Measurements from ENCODE around the gene TMEM47. TPM values are rescaled to one million over a fixed set of nuclear protein-coding genes. Genes with fewer than 3 reads are reported as not detected.

The TMEM47 gene
- total and polyA plus RNA-seq, 2 of the 4 experiments (the other 2 are of a cell fraction) = 51.5 to 105 TPM

- Histone ChIP-seq H3K27me3 (ENCODE audit: control insufficient read depth, insufficient read depth, low read length) (no peaks in the 10 kb centered on the region), H3K9me1 (ENCODE audit: insufficient read depth, low read length) (no peaks in the 10 kb centered on the region), H3K4me3 (ENCODE audit: insufficient read depth, low read depth, low read length) (no peak overlapping the region), H3K4me2 (ENCODE audit: low read depth, low read length) (no peak overlapping the region), H2AK9ac (replicated peaks; ENCODE audit: low read depth, low read length, poor library complexity) (no peak overlapping the region), H4K91ac (ENCODE audit: insufficient read depth, low read depth, low read length) (no peak overlapping the region), H3K4ac (ENCODE audit: low read depth, low read length) (no peak overlapping the region), H3K4me1 (ENCODE audit: control insufficient read depth, insufficient read depth, low read length) (no peaks in the 10 kb centered on the region), H3K9me3 (ENCODE audit: control insufficient read depth, insufficient read depth, low read length) (no peaks in the 10 kb centered on the region), H4K20me1 (ENCODE audit: insufficient read depth, low read length) (no peaks in the 10 kb centered on the region), H3K36me3 (ENCODE audit: control insufficient read depth, insufficient read depth, low read length) (no peaks in the 10 kb centered on the region), H3K14ac (replicated peaks; ENCODE audit: low read depth, low read length) (no peak overlapping the region), H3K79me1 (ENCODE audit: low read depth in 1 of 2, low read length in 2 of 2) (no peaks in the 10 kb centered on the region), H2AK5ac (ENCODE audit: low read depth, low read length) (no peak overlapping the region), H3K56ac (ENCODE audit: extremely low read depth, insufficient read depth, low read length) (no peak overlapping the region), H2AFZ (replicated peaks; ENCODE audit: low read length, poor library complexity) (no peak overlapping the region), H2BK20ac (ENCODE audit: low read depth, low read length) (no peak overlapping the region), H3K23ac (ENCODE audit: low read depth, low read length) (no peak overlapping the region), H2BK15ac (ENCODE audit: low read depth, low read length) (no peak overlapping the region), H2BK5ac (ENCODE audit: low read depth, low read length, poor library complexity, severe bottlenecking) (no peak overlapping the region), H3K9ac (ENCODE audit: low read depth, low read length) (no peak overlapping the region), H3K27ac (ENCODE audit: insufficient read depth, low read length) (no peak overlapping the region), H4K8ac (ENCODE audit: low read depth in 2 of 2, low read length in 2 of 2) (no peak overlapping the region), H2BK120ac (ENCODE audit: low read depth, low read length) (no peak overlapping the region), H3K18ac (ENCODE audit: low read depth, low read length) (no peak overlapping the region), H4K5ac (ENCODE audit: low read depth, low read length) (no peak overlapping the region)
- intact Hi-C loops (cut with micrococcal nuclease) = loop anchor here (10.0 kb wide), 1 partner anchor 155 kb away; no protein-coding TSS in a partner anchor
- no peak for TF ChIP-seq RCOR1 (IDR thresholded peaks at IDR 0.05; ENCODE audit: insufficient replicate concordance, low read length)
- no peak for TF ChIP-seq POLR2A (IDR thresholded peaks at IDR 0.05; ENCODE audit: low read depth, low read length)
- TF ChIP-seq FOS (IDR thresholded peaks at IDR 0.05; ENCODE audit: low read depth, low read length) = no peak
- TF ChIP-seq, protein P1, sequence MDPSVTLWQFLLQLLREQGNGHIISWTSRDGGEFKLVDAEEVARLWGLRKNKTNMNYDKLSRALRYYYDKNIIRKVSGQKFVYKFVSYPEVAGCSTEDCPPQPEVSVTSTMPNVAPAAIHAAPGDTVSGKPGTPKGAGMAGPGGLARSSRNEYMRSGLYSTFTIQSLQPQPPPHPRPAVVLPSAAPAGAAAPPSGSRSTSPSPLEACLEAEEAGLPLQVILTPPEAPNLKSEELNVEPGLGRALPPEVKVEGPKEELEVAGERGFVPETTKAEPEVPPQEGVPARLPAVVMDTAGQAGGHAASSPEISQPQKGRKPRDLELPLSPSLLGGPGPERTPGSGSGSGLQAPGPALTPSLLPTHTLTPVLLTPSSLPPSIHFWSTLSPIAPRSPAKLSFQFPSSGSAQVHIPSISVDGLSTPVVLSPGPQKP (IDR thresholded peaks at IDR 0.05; ENCODE audit: borderline replicate concordance, low read depth, low read length) = no peak
- BruUV-seq (replicated peaks) = no TSS peak
- DNase-seq (no peak), ATAC-seq (ENCODE audit: low read depth) (no peak)
- dilution Hi-C loops (cut with HindIII; ENCODE audit: low sequenced_read_pairs, unreplicated experiment) = no loop called here
- in situ Hi-C loops (cut with MboI; ENCODE audit: low sequenced_read_pairs) = no loop called here
- CTCF ChIA-PET = no interaction called here
- POLR2A ChIA-PET (ENCODE audit: unreplicated experiment) = no interaction called here
- WGBS, 2 experiments (ENCODE audit: extremely low coverage in 2 of 2, insufficient read length in 1 of 2) = 50% methylated on average over 1 of the region's 1 CpG; no CpG with 5 or more reads in 1 of the 2 experiments
These were observed 2.5 kb upstream of the TMEM47 start for GRCh38 chrX:34659575-34659974.

Data from IMR-90 (cell line).